Measurements from ENCODE around the gene KCNQ1.

KCNQ1 gene

DNA sequence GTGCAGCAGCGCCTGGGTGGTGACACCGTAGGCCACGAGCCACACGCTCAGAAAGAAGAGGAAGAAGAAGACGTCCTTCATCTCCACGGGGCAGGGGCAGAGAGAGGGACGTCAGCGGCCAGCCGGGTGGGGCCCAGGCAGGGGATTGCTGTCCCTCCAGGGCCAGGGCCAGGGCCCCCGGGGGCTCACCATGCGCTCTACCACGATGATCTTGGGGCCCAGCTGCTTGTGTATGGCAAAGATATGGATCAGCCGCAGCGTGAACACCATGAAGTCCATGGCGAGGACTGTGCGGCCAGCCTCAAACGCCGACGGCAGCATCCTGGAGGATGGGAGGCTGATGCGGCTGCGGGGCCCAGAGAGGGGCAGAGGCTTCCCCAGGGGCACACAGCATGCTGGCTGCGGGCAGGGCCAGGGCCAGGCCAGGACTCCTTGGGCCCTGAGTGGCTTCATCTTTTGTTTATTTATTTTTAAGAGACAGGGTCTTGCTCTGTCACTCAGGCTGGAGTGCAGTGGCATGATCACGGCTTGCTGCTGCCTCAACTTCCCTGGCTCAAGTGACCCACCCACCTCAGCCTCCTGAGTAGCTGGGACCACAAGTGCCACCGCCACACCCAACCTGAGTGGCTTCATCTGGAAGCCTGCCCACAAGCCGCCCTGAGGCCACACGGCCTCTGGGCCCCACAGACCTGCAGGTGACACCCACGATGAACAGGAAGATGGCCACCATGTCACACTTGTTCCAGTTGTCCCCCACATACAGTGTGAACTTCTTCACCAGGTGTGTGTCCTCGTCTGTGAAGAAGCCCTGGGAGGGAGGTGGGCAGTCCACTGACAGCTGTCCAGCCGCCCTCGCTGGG, 33.1 kb upstream of the KCNQ1 start:
- DNase-seq (ENCODE audit: low read depth) = no peak

DNA sequence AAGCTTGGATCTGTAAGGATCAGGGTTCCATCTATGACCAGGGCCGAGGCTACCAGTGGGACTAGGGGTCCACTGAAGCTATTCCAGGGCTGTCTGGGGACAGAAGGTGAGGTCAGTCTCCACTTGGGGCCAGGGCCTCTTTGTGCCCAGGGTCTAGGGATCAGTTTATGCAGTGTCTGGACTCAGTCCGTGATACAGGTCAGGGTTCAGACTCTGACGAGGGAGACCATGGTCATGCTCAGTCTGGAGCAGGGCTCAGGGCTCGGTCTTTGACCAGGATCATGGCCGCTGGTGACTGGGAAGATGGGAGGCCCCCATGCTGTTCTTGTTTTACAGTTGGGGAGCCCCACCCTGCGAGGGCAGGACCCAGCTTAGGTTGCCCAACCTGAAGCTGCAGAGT, 32.5 kb upstream of the KCNQ1 start:
- no peak for DNase-seq (ENCODE audit: low read depth)

DNA sequence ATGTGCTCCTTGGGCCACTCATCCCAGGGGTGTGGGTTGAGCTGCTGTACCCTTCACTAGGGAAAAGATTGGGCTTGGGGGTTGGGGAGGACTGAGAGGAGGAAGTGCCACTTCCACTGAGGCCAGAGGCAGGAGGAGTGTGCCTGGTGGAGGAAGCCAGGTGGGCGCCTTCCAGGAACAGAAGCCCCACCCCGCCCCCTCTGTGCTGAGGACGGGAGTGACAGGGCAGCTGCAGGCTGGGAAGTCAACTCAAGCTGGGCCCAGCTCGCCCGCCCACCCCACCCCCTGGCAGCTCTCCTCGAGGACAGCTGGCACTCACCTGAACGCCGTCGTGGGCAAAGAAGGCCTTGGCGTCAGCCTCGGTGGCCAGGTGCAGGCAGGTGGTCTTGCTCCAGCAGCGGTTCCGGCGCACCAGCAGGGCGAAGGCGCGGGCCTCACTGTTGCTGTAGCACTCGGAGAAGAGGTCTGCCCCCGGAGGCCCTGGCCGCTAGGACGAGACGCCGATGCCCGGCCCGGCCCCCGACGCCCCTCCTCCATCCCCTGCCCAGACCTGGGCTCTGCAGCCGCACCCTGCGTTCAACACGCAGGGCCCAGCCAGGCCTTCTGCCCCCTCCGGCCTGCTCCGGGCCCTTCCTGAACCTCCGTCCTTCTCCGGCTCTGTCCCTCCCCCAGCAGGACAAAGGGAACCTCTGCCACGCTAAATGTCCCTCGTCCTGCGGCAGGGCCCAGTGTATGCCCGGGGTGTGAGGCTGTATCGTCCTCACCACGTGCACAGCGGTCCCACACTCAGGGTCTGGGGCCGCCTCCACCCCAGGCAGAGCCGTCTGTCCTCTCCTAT, 30.8 kb upstream of the KCNQ1 start:
- no peak for DNase-seq (ENCODE audit: low read depth)

DNA sequence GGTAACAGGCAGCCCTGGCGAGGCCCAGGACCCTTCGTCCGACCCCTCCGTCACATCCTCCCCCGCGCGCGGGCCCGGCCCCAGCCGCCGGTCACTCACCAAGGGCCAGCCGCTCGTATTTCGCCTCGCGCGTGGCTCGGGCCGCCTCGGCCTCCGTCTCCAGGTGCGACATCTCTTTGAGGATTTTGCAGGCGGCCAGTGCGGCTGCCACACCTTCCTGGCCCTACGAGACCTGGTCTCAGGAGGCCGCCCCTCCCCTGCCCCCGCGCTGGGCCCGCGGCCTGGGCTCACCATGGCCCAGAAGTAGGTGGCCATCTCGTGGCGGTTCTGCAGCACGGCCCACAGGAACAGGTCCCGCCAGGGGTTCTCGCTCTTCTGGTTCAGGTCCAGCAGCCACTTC, 30.2 kb upstream of the KCNQ1 start:
- DNase-seq (ENCODE audit: low read depth) = no peak

DNA sequence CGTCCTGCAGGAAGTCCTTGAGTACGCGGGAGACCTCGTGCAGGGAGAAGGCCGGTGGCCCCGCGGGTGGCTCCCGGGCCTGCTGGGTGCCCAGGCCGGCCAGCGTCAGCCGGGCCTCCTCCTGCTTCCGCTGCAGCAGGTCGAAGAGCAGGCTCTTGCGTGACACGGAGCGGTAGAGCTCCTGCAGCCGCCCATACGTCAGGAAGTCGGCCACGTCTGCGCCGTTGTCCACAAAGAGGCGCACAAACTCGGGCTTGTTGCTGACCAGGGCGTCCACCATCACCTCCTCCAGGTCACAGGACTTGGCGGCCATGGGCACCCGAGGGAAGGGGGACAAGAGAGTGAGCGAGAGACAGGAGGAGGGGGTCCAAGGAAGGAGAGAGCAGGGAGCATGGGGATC, 29.6 kb upstream of the KCNQ1 start:
- no peak for DNase-seq (ENCODE audit: low read depth)

DNA sequence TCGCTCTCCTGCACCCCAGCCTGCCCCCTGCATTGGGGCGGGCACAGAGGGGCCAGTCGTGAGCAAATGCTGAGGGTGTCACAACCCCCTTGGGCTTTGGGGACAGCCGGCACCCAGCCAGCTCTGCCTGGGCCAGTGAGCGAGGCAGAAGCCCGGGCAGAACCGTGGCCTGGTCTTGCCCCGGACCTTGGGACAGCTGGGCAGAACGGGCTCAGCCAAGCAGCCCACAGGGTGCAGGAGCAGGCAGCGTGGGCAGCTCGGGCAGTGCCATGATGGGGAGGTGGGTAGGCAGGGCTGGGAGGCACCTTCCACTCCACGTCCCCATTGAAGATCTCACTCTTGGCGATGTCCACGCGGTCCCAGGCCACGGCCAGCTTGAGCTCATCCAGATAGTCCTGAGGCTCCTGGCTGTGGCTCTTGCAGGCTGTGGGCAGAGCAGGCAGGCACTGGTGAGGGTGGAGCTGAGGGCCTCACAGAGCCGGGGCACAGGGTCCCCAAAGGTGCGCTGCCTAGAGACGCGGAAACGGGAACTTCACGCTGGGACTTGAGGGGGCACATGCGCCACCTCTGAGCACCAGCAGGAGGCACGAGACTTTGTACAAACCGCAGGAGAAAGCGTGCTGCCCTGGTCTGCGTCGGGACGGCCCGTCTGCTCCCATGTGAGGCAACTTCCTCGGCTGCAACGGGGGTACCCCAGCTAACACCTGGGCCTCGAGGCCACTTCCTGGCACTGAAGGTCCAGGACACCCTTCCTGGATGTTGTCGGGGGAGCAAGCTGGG, 29.0 kb upstream of the KCNQ1 start:
- no peak for DNase-seq (ENCODE audit: low read depth)

DNA sequence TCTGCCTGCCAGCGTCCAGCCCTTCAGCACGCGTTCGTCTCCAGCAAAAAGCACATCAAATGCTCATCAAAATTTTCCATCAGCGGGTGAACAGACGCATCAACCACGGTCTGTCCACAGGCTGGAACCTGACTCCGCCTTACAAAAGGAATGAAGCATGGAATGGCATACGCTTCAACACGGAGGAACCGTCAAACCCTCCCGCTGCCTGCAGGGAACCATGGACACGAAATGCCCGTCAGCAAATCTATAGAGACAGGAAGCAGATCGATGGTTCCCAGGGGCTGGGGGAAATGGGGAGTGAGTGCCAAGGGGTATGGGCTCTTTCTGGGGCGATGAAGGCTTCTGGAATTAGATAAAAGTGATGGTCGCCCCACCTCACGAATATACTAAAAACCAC, 28.0 kb upstream of the KCNQ1 start:
- no peak for DNase-seq (ENCODE audit: low read depth)

DNA sequence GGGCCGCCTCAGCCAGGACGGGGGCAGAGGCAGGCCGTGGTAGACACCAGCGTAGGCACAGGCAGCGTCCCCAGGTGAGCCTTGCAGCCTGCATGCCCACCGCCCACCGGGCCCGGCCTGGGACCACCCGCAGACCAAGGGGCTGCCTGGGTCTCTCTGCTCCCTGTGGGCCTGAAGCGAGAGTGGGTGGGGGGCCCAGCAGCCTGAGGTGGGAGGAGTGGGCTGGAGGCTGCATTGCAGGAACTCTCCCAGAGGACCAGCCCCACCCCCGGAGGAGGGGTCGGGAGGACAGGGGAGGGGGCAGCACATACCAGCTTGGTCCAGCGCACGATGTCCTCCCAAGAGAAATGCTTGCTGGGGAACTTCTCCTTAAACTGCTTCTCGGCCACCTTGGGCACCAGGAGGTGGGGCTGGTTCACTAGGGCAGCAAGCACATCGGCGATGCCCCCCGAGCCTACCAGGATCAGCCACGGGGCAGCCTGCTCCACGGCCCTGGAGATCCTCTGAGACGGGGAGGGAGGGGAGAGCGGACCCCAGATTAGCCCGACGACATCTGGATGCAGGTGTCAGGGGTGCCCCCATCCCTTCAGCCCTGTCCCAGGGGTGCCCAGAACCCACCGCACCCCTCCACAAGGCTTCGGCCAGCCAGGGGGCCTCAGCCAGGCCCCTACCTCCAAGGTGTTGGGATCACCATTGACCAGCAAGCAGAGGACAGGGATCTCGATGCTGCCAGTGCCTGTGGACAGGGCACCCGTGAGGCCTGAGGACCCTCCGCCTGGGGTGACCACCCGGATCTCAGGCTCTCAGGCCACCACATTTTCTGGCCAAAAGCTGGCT, 26.7 kb upstream of the KCNQ1 start:
- no peak for DNase-seq (ENCODE audit: low read depth)

DNA sequence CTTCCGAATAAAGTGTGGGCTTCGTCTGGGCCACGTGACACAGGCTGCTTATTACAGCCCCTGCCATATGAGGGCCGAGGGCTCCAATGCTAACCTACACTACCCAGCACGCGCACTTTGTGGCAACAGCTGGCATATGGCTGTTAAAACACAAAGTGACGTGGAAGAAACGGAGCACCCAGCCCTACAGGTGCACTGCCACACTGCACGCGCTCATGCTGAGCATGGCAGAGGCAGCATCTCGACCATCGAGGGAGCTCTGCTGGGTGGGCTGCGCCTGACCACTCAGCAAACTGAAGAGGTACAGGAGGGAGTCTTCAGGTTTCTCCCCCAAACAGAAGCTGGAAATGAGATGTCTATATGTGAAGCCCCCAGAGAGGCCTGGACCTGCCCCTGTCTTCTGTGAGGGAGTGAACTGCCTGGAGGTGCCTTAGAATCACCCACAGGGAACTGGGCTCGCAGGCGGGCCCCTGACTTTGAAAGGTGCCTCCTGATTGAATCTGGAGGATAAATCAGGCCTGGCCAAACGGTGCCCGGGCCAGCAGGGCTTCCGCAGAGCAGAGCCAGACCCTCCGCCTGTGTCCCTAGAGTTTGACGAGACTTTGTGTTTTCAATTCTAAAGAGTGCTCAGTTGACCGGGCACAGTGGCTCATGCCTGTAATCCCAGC, 26.0 kb upstream of the KCNQ1 start:
- no peak for DNase-seq (ENCODE audit: low read depth)

DNA sequence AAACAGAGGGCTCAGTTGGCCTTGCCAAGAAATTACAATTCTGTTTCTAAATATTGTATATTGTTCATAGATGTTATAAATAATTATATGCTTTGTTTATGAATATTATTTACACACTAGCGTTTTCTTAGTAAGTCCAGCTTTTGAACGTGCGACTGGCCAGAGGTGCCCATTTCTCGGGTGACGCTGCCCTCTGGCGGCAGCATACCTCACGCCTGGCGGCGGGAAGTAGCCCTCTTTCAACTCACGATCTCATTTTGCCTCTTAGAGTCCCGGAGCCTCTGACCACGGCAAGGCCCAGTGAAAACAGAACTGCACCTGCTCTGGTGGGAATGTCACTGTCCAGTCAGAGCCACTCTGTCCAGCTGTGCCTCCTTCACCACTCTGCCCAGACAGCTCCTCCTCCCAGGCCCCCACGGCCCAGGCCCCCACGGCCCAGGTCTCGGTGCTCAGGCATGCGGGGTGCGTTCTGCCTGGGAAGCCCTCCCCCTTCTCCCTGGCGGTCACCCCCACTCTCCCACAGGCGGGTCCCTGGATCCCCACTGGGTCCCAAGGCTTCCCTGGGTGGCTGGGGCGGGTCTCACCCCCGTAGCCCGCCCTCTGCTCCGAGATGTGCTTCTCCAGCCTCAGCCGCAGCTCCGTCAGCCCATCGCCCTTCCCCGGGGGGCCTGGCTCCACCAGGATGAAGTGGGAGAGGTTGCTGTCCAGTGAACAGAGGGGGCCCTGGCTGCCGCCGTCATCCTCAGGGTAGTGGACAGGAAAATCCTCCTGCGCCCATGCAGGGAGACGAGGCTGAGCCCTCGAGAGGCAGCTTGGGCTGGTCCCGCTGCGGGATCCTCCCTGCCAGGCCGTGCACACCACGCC, 24.9 kb upstream of the KCNQ1 start:
- DNase-seq (ENCODE audit: low read depth) = no peak

DNA sequence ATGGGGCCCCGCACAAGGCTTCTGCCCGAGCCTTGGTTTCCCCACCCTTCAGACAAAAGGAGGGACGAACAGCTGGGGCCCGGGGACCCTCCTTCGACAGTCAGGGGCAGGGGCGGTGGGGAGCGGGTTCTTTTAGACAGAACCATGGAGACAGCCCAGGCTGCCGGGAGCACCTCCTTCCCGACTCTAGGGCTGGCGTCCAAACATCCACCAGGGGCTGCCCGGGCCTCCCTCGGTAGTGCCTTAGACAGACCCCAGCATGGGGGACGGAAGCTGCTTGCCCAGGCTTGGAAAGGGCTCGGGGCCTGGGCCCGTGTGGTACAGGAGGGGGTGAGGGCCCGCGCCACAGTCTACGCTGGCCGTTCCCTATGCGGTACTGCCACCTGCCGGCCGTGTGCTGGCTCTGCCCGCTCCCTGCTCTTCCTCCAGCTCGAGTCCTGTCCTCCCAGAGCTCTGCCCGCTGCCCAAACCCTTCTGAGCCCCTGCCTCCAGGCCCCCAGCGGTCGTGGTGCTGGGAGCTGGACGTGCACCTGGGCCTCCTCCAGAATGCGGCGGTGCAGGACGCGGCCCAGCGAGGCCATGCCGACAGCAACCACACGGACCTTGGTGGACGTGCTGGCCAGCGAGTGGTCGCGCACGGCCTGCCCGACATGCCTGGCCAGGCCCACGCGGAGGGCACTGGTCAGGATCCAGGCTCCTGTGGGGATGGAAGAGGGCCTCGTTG, 24.1 kb upstream of the KCNQ1 start:
- DNase-seq (ENCODE audit: low read depth) = no peak

DNA sequence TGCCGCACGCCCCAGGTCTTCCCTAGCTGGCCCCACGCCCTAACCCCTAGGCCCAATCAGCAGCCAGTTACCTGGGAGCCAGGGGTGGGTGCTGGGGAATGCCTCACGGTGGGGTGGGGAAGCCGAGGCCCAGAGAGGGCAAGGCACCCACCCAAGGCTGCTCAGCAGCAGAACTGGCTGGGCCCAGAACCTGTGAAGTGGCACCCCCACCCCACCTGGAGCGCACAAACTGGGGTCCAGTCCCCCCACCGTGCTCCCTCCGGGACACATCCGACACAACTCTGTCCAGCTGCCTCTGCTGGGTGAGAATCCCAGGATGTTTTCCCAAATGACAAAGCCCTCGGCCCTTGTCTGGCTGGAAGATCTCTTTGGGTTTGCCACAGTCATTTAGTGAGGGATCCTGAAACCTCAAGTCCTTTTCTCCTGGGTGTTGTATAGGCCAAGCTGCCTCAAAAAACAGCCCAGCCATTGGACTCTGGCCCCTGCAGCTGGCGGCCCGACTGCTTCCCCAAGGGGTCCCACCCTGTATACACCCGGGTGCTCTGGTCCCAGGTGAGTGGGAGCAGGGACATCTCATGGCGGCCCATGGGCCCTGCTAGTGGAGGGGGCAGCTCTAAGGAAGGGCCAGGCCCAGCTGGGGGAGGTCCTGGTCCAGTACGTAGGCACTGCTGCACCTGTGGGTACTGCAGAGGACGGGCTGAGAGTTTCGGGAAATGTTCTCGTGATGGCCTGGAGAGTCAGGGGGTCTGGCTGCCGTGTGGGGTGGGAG, 23.4 kb upstream of the KCNQ1 start:
- no peak for DNase-seq (ENCODE audit: low read depth)

DNA sequence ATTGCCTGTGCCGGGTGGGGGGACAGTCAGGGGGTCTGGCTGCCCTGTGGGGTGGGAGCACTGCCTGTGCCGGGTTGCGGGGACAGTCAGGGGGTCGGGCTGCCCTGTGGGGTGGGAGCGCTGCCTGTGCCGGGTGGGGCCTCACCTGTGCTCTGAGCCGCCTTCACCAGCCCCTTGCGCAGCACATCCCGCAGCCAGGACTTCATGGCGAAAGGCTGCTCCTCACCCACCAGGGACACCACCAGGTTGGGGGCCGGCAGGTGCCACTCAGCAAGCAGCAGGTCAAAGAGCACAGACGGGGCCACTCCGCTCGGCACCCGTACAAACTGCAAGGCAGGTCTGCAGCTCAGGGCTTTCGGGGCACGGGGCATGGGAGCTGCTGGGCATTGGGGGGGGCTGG, 22.8 kb upstream of the KCNQ1 start:
- DNase-seq (ENCODE audit: low read depth) = no peak

DNA sequence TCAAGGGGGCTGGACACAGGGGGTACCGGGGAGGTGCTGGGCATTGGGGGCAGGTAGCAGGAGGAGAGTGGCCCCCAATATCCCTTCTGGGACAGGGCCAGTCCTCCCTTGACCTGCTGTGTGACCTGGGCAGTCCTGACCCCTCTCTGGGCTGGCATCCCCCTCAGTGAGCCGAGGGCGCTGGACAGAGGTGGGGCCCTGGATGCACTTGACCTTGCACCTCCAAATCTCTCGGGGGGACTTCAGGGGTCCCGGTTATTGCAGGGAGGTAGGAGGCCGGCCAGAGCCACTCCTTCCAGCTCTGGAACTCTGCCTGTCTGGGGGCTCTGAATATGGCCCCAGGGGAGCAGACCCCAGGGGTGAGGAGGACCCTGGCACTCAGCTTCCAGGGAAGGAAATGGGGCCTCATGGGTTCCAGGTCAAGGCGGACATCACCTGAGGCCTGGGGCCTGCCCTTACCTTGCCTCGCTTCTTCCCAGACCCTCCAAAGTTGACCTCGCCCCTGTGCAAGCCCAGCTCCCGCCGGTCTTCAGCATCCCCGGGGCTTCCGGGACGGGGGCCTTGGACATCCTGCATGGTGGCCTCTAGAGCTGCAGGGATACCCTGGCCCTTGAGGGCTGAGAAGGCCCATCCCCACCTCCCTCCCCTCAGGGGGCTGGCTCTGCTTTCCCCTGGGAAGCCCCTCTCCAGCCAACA, 22.2 kb upstream of the KCNQ1 start:
- no peak for DNase-seq (ENCODE audit: low read depth)

DNA sequence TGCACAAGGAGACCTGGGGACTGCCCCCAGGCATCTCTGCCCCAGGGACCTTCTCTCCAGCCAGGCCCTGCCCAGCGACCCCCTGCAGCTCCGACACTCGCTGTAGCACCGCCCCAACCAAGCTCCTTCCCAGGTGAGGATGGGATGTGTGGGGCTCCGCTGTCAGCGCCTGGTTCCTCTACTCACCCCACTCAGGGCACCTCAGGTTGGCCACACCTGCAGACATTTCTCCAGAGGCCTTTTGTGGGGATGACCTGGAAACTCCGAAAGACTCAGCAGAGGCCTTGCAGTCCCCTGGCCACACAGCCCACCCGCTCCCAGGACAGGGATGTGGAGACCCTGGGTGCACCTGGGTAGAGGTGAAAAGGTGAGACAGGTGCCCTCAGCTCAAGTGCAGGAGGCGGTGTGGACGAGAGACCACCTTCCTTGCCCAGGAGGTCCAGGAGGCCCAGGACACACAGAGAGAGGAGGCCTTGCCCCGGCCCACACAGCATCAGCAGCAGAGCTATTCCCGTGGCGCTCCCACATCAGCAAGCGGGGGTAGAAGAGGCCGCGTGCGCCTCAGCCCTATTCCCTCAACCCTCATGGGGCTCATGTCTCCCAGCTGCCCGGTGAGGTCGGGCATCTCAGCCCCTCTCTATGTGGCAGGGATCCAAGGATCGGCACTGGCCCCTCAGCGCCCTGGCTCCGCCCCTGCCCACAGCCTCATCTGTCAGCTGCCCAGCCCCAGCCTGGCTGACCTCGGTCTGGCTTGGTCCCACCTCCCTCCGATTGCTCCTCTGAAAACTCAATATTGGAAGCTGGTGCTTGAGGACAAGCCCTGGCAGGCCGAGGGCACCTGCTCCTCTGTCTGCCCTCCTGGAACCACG, 21.4 kb upstream of the KCNQ1 start:
- DNase-seq (ENCODE audit: low read depth) = no peak

DNA sequence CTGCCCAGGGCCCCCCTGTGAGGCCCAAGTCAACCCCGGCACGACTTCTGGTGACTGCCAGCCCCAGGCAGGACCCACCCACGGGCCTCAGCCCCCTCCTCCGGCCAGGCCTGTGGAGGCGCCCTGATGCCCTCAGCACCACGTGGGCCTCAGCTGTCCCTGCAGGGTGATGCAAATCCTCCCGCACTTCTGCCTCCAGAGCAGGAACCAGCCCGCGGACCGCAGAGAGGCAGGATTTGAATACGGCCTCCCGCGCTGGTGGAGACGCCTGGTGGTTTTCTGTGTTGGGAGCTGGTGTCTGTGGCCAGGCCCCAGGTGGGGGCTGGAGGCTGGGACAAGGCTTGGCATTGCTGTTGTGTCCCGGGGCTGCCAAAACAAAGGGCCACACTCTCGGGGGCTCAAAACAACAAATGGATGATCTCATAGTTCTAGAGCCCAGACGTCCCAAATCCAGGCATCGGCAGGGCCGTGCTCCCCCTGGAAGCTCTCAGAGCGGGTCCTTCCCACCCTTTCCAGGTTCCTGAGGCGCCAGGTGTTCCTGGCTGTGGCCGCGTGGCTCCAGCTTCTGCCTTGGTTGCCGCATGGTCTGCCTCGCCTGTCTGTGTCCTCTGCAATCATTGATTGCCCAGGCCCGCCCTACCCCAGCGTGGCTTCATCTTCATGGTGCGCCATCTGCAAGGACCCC, 19.9 kb upstream of the KCNQ1 start:
- DNase-seq (ENCODE audit: low read depth) = no peak
